ENCODE data around the gene SCD5.

Gene SCD5

GRCh38 chr4:82754513-82755165 lies 44.0 kb downstream of the SCD5 start:
- H3K27me3 ChIP-seq (ENCODE audit: control insufficient read depth, insufficient read depth, low read length), result no peaks in the 10 kb centered on the region
- TF ChIP-seq, protein P1, sequence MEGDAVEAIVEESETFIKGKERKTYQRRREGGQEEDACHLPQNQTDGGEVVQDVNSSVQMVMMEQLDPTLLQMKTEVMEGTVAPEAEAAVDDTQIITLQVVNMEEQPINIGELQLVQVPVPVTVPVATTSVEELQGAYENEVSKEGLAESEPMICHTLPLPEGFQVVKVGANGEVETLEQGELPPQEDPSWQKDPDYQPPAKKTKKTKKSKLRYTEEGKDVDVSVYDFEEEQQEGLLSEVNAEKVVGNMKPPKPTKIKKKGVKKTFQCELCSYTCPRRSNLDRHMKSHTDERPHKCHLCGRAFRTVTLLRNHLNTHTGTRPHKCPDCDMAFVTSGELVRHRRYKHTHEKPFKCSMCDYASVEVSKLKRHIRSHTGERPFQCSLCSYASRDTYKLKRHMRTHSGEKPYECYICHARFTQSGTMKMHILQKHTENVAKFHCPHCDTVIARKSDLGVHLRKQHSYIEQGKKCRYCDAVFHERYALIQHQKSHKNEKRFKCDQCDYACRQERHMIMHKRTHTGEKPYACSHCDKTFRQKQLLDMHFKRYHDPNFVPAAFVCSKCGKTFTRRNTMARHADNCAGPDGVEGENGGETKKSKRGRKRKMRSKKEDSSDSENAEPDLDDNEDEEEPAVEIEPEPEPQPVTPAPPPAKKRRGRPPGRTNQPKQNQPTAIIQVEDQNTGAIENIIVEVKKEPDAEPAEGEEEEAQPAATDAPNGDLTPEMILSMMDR (IDR thresholded peaks at IDR 0.05), result no peak
- H3K27ac ChIP-seq, result no peak overlapping the region
- no peak overlapping the region for H3K4me2 ChIP-seq (ENCODE audit: low read length)
- no peaks in the 10 kb centered on the region for H3K36me3 ChIP-seq (ENCODE audit: control insufficient read depth, insufficient read depth, low read length)
- H3K4me1 ChIP-seq, result no peaks in the 10 kb centered on the region
- no peaks in the 10 kb centered on the region for H3K9me3 ChIP-seq (ENCODE audit: control insufficient read depth, low read length)
- no peak overlapping the region for H3K4me3 ChIP-seq (ENCODE audit: low read depth, low read length)
- H3K79me2 ChIP-seq, result no peaks in the 10 kb centered on the region
- no peak overlapping the region for H3K9ac ChIP-seq
- H2AFZ ChIP-seq, result no peak overlapping the region

- no peak overlapping the region for H3K27ac ChIP-seq
- no peak overlapping the region for H3K4me3 ChIP-seq (ENCODE audit: low read depth, low read length)
- H3K4me1 ChIP-seq, result no peaks in the 10 kb centered on the region
- no peaks in the 10 kb centered on the region for H3K9me3 ChIP-seq (ENCODE audit: control insufficient read depth, low read length)
- H3K36me3 ChIP-seq (ENCODE audit: control insufficient read depth, insufficient read depth, low read length), result no peaks in the 10 kb centered on the region
- no peak overlapping the region for H3K4me2 ChIP-seq (ENCODE audit: low read length)
- H2AFZ ChIP-seq, result no peak overlapping the region
- no peak overlapping the region for H3K9ac ChIP-seq
- no peaks in the 10 kb centered on the region for H3K27me3 ChIP-seq (ENCODE audit: control insufficient read depth, insufficient read depth, low read length)
- no peaks in the 10 kb centered on the region for H3K79me2 ChIP-seq
- TF ChIP-seq, protein P1 (IDR thresholded peaks at IDR 0.05), result no peak
Observed at GRCh38 chr4:82753725-82754410, 44.7 kb downstream of the SCD5 start.

GRCh38 chr4:82753238-82753637 lies 45.4 kb downstream of the SCD5 start:
- no peaks in the 10 kb centered on the region for H3K9me3 ChIP-seq (ENCODE audit: control insufficient read depth, low read length)
- H2AFZ ChIP-seq, result no peak overlapping the region
- no peak overlapping the region for H3K27ac ChIP-seq
- H3K4me2 ChIP-seq (ENCODE audit: low read length), result no peak overlapping the region
- TF ChIP-seq, protein P1 (IDR thresholded peaks at IDR 0.05), result no peak
- H3K9ac ChIP-seq, result no peak overlapping the region
- H3K4me1 ChIP-seq, result no peaks in the 10 kb centered on the region
- no peak overlapping the region for H3K4me3 ChIP-seq (ENCODE audit: low read depth, low read length)
- H3K27me3 ChIP-seq (ENCODE audit: control insufficient read depth, insufficient read depth, low read length), result no peaks in the 10 kb centered on the region
- no peaks in the 10 kb centered on the region for H3K79me2 ChIP-seq
- no peaks in the 10 kb centered on the region for H3K36me3 ChIP-seq (ENCODE audit: control insufficient read depth, insufficient read depth, low read length)

- no peaks in the 10 kb centered on the region for H3K4me1 ChIP-seq
- no peak overlapping the region for H3K4me2 ChIP-seq (ENCODE audit: low read length)
- TF ChIP-seq, protein P1 (IDR thresholded peaks at IDR 0.05), result no peak
- H3K4me3 ChIP-seq (ENCODE audit: low read depth, low read length), result no peak overlapping the region
- H3K9ac ChIP-seq, result no peak overlapping the region
- no peaks in the 10 kb centered on the region for H3K36me3 ChIP-seq (ENCODE audit: control insufficient read depth, insufficient read depth, low read length)
- H3K79me2 ChIP-seq, result no peaks in the 10 kb centered on the region
- H3K27ac ChIP-seq, result no peak overlapping the region
- H2AFZ ChIP-seq, result no peak overlapping the region
- no peaks in the 10 kb centered on the region for H3K27me3 ChIP-seq (ENCODE audit: control insufficient read depth, insufficient read depth, low read length)
- no peaks in the 10 kb centered on the region for H3K9me3 ChIP-seq (ENCODE audit: control insufficient read depth, low read length)
Observed at GRCh38 chr4:82748810-82749470, 49.7 kb downstream of the SCD5 start.

All from parathyroid adenoma (tissue), 2 donors.